Erythroblast (primary cell): Measurements from ENCODE around the gene CALML5.

ENCODE experiments used
- GATA1 ChIP-seq: IDR thresholded peaks from 2 replicates; pipeline ENCODE4 v1.6.1; 2011; ENCODE audit warnings: low read depth, mild to moderate bottlenecking, control low read depth, low read length, moderate library complexity
- POLR2A ChIP-seq: IDR thresholded peaks from 2 replicates; pipeline ENCODE4 v1.6.1; 2011; ENCODE audit warnings: mild to moderate bottlenecking, low read length

GRCh38 chr10:5528989-5529701 lies 29.8 kb upstream of the CALML5 start:
- TF ChIP-seq POLR2A (no peak), GATA1 (no peak)
